Adipocyte (in vitro differentiated cells): ENCODE results near the gene DAO.

ENCODE experiments used
- DNase-seq: peaks from one replicate; pipeline ENCODE4 v3.0.0-alpha.2; 2015; ENCODE audit warnings: low read depth
- H3K27me3 ChIP-seq: replicated peaks from 2 replicates; pipeline ENCODE4 v1.7.0; 2013; ENCODE audit warnings: mild to moderate bottlenecking, low read length, moderate library complexity; ENCODE audit not compliant: control insufficient read depth, insufficient read depth
- H3K36me3 ChIP-seq: 2 replicates; pipeline ENCODE4 v1.7.0; 2013; ENCODE audit warnings: low read length, mild to moderate bottlenecking, moderate library complexity; ENCODE audit not compliant: control insufficient read depth, insufficient read depth, severe bottlenecking
- H3K4me1 ChIP-seq: 2 replicates; pipeline ENCODE4 v1.7.0; 2013; ENCODE audit warnings: mild to moderate bottlenecking, low read length, moderate library complexity; ENCODE audit not compliant: control insufficient read depth, insufficient read depth
- H3K4me3 ChIP-seq: 2 replicates; pipeline ENCODE4 v1.7.0; 2013; ENCODE audit warnings: mild to moderate bottlenecking, low read length, moderate library complexity
- H3K9ac ChIP-seq: 2 replicates; pipeline ENCODE4 v1.7.0; 2013; ENCODE audit warnings: mild to moderate bottlenecking, low read length, moderate library complexity
- H3K9me3 ChIP-seq: 2 replicates; pipeline ENCODE4 v1.7.0; 2013; ENCODE audit warnings: mild to moderate bottlenecking, low read length, moderate library complexity; ENCODE audit not compliant: control insufficient read depth

Gene DAO

DNA sequence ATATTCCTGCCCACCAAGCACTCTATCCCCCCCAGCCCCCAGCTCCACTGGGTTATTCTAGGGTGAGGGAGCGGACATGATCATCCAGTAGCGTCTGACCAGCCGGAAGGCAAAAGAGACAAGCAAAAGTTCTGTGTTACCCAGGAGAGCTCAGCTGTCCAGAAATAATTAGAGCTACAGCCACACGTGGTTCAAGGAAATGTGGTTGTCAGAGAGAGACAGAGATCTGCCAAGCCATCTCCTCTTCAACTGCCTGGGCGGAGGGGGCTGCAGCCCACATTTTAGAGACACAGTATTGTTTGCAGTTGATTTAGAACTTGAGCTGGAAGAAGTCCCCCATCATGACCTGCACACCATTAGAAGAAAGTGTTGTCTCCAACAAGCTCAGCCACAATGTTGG lies 30.4 kb downstream of the DAO start:
- no peaks in the 10 kb centered on the region for H3K36me3 ChIP-seq
- DNase-seq = no peak
- no peak overlapping the region for H3K4me3 ChIP-seq
- H3K9me3 ChIP-seq = no peaks in the 10 kb centered on the region
- peaks cover 20% of the 10 kb centered on the region for H3K27me3 ChIP-seq
- peaks cover 12% of the 10 kb centered on the region for H3K4me1 ChIP-seq
- no peak overlapping the region for H3K9ac ChIP-seq

DNA sequence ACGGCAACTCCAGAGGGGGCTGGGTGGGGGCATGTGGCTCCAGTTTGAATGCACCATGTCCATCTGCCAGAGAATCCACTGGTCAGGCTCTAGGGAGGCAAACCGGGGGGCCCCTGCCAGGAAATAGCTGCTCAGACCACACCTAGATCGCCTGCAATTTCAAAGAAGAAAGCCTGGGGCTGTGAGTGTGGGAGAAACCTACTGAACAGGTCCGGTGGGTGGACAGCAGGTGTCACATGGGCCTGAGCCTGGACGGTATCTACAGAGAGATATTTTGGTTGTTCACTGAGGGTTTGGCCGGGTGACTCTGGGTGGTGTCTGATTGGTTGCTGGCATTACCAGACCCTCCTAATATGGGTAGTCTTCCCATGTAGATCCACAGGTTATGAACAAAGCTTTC lies 32.0 kb downstream of the DAO start:
- Histone ChIP-seq H3K4me3 (no peak overlapping the region), H3K27me3 (peaks cover 17% of the 10 kb centered on the region), H3K9ac (no peak overlapping the region), H3K4me1 (peaks cover 12% of the 10 kb centered on the region), H3K36me3 (no peaks in the 10 kb centered on the region), H3K9me3 (no peaks in the 10 kb centered on the region)
- no peak for DNase-seq

DNA sequence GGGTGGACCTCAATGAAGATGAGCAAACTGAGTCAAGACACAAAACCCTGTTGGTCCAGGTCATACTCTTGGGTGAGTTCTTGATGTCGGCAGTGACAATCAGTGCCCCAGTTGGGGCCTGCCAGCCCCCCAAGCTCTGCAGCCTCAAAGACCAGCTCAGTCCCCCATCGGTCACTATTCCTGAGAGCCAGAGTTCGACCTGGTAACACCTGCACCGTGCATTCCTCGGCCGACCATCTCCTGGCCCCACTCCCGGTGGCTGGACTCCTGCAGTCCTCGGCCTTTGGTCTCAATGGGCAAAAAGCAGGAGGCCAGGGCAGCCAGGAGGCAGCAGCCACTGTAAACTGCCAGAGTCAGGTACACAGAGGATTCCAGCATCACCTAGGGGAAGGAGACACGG lies 32.5 kb downstream of the DAO start:
- Histone ChIP-seq H3K27me3 (peaks cover 17% of the 10 kb centered on the region), H3K9me3 (no peaks in the 10 kb centered on the region), H3K9ac (no peak overlapping the region), H3K4me1 (peaks cover 12% of the 10 kb centered on the region), H3K4me3 (no peak overlapping the region), H3K36me3 (no peaks in the 10 kb centered on the region)
- DNase-seq = no peak

DNA sequence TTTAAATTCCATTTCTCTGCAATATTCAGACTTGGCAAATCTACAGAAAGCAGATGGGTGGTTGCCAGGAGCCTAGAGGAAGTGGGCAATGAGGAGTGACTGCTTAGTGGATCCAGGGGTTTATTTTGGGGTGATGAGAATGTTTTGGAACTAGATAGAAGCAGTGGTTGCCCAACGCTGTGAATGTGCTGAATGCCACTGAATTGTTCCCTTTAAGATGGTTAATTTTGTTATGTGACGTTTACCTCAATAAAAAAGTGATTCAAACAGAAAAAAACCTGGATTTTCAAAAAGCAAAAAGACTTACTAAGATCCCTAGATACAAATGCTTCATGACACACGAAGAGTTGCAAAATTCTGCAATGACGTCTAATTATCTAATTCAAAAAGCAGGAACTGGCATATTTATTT lies 34.2 kb downstream of the DAO start:
- Histone ChIP-seq H3K4me1 (peaks cover 12% of the 10 kb centered on the region), H3K36me3 (no peaks in the 10 kb centered on the region), H3K27me3 (peaks cover 10% of the 10 kb centered on the region), H3K9ac (no peak overlapping the region), H3K4me3 (no peak overlapping the region), H3K9me3 (no peaks in the 10 kb centered on the region)
- DNase-seq = peak; percentile 29

DNA sequence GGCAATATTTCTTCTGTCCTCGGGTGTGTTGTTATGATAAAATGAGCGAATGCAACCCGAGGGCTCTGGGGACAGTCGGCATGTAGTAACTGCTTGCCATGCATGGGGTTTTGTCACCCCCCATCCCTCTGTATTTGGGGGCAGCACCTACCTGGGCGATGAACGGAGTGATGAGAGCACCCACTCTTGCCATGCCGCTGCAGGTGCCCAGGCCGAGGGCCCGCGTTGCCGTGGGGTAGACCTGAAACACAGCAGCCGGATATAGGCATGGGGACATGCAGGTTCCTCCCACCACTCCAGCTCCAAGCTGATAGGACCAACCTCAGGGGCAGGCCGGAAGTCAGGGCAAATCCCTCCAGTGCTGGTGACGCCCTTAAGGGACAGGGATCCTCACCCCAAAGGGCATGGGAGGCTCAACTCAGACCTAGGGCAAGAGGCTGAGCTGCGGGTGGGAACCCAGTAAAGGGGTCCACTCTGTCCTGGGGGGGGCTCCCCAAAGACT lies 35.8 kb downstream of the DAO start:
- no peak for DNase-seq

DNA sequence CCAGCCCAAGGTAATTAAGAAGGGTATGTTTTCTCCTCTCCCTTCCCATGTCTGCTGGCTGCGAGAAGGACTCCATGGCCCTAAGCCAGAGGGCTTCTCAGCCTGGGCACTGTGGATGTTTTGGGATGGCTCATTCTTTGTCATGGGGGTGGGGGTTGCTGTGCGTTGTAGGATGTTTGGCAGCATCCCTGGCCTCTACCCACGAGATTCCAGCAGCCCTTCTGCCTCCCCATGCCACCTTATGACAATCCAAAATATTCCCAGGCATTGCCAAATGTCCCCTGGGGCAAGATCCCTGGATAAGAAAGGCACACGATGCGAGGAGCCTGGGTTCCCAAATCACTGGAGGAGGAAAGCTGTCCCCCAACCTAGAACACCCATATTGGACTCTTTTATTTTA lies 36.4 kb downstream of the DAO start:
- Histone ChIP-seq H3K9ac (no peak overlapping the region), H3K27me3 (peaks cover 4% of the 10 kb centered on the region), H3K9me3 (peaks cover 9% of the 10 kb centered on the region), H3K4me3 (no peak overlapping the region), H3K36me3 (no peaks in the 10 kb centered on the region), H3K4me1 (peaks cover 12% of the 10 kb centered on the region)
- DNase-seq = no peak

More for the DNA sequence above, 35.8 kb downstream of the DAO start:
- Histone ChIP-seq H3K9ac (no peak overlapping the region), H3K4me3 (no peak overlapping the region), H3K4me1 (peaks cover 12% of the 10 kb centered on the region), H3K36me3 (no peaks in the 10 kb centered on the region), H3K9me3 (peaks cover 7% of the 10 kb centered on the region), H3K27me3 (peaks cover 4% of the 10 kb centered on the region)

DNA sequence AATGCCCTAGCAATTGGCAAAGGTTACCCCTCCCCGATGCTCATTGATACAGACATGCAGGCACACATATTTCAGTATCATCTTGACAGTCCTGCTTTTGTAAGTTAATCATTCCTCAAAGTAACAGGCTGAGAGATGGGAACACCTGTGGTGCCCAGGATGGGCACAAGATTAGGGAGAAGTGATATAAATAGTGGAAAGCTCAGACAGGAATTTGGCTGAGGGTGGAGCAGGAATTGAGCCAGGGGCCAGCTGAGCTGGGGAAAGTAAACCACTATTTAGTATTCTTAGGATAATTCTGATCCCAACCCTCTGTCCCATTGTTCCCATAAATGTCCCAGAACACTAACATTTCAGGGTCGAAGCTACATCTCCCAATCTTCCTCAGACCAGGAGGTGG lies 38.3 kb downstream of the DAO start:
- no peak overlapping the region for H3K9ac ChIP-seq
- peaks cover 12% of the 10 kb centered on the region for H3K4me1 ChIP-seq
- DNase-seq = no peak
- no peak overlapping the region for H3K4me3 ChIP-seq
- peaks cover 21% of the 10 kb centered on the region for H3K9me3 ChIP-seq
- H3K27me3 ChIP-seq = peaks cover 21% of the 10 kb centered on the region
- H3K36me3 ChIP-seq = no peaks in the 10 kb centered on the region

DNA sequence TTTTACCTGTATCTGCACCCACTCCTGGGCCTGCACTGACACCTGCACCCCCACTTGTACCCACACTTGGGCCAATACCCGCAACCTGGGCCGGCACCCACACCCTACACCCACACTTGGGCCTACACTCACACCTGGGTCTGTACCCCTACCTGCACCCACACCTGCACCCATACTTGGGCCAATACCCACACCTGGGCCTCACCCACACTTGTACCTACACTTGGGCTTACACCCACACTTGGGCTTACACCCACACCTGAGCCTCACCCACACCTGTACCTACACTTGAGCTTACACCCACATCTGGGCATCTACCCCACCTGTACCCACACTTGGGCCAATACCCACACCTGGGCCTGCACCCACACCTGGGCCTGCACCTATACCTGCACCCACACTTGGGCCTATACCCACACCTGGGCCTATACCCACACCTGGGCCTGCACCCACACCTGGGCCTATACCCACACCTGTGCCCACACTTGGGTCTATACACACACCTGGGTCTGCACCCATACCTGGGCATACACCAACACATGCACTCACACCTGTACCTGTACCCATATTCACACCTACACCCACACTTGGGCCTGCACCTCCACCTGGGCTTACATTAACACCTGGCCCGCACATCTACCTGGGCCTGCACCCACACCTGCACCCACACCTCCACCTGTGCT lies 39.2 kb downstream of the DAO start:
- no peak for DNase-seq
- Histone ChIP-seq H3K9ac (no peak overlapping the region), H3K4me3 (no peak overlapping the region), H3K27me3 (peaks cover 28% of the 10 kb centered on the region), H3K36me3 (no peaks in the 10 kb centered on the region), H3K9me3 (peaks cover 29% of the 10 kb centered on the region), H3K4me1 (peaks cover 4% of the 10 kb centered on the region)

DNA sequence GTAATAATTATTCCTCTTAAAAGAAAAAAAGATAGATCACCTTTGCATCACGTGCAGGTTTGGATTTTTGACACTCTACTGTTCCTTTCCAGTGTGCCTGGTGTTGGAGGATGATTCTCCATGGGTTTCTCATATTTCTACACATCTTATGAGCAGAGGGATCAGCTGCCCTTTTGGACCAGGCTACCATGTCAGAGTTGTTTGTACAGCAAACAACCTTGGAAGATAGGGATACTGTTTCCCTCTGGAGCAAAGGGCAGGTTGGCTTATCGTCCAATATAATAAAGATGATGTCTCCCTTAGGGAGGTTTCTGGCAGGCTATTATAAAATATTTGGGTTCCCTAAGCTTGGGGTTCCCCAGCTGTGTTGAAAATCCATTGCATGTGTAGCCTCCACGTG lies 42.1 kb downstream of the DAO start:
- H3K4me3 ChIP-seq = no peak overlapping the region
- DNase-seq = no peak
- H3K9ac ChIP-seq = no peak overlapping the region
- H3K36me3 ChIP-seq = no peaks in the 10 kb centered on the region
- H3K9me3 ChIP-seq = peaks cover 33% of the 10 kb centered on the region
- H3K4me1 ChIP-seq = no peaks in the 10 kb centered on the region
- H3K27me3 ChIP-seq = peaks cover 30% of the 10 kb centered on the region

DNA sequence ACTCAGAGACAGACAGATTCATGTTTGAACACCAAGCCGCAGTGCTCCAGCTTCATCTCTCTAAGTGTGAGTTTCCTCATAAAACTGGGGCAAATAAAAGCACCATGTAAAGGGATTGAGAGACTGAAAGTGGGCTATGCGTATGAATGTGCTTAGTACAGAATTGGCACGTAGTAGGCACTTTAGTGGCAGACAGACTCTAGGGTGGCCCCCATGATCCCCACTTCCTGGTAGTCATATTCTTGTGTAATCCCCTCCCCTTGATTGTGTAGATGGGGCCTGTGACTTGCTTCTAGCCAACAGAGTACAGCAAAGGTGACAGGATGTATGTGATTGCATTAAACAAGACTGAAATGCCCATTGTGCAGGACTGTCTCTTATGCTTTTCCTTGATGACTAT lies 43.0 kb downstream of the DAO start:
- no peak overlapping the region for H3K9ac ChIP-seq
- no peak for DNase-seq
- H3K27me3 ChIP-seq = peaks cover 30% of the 10 kb centered on the region
- H3K4me3 ChIP-seq = no peak overlapping the region
- peaks cover 36% of the 10 kb centered on the region for H3K9me3 ChIP-seq
- no peaks in the 10 kb centered on the region for H3K4me1 ChIP-seq
- no peaks in the 10 kb centered on the region for H3K36me3 ChIP-seq

DNA sequence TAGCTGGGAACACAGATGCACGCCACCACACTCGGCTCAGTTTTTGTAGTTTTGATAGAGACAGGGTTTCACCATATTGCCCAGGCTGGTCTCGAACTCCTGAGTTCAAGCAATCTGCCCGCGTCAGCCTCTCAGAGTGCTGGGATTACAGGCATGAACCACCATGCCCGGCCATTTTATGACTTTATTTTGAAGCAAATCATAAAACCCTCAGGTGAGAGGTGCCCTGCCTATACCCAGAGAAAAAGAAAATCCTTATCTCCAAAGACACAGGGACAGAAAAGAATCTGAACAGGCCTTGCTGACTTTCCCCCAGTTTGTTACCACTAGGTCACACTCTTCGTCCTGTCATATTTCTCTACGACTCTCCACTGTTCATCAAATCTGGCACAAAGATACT lies 48.8 kb downstream of the DAO start:
- DNase-seq = no peak
- Histone ChIP-seq H3K9ac (no peak overlapping the region), H3K4me3 (no peak overlapping the region), H3K27me3 (peaks cover 8% of the 10 kb centered on the region), H3K36me3 (no peaks in the 10 kb centered on the region), H3K4me1 (no peaks in the 10 kb centered on the region), H3K9me3 (peaks cover 10% of the 10 kb centered on the region)

DNA sequence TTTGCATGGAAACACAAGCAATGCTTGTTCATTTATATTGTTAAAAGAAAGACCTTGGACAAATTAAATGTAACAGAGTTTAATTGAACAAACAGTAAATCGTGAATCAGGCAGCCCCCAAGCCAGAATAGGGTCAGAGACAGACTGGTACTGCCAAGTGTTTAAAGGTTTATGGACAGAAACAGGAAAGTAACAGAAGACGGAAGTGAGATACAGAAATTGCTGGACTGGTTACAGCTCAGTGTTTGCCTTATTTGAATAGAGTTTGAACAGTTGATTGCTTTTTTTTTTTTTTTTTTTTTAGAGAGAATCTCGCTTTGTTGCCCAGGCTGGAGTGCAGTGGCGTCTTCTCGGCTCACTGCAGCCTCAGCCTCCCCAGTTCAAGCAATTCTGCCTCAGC lies 50.3 kb downstream of the DAO start:
- Histone ChIP-seq H3K27me3 (peaks cover 4% of the 10 kb centered on the region), H3K36me3 (no peaks in the 10 kb centered on the region), H3K4me1 (no peaks in the 10 kb centered on the region), H3K4me3 (no peak overlapping the region), H3K9me3 (peaks cover 7% of the 10 kb centered on the region), H3K9ac (no peak overlapping the region)
- DNase-seq = no peak
